SK-N-SH (cell line): ENCODE data around the gene TFAP2D.

Experiments
- CHD2 ChIP-seq: fragments of 150-350 bp; IDR thresholded peaks from 2 replicates; pipeline ENCODE4 v1.6.1; 2018; ENCODE audit warnings: low read length; ENCODE audit not compliant: partially characterized antibody
- EP300 ChIP-seq, 2 experiments: IDR thresholded peaks; 2 replicates each; pipeline versions ENCODE4 v1.4.0 to v1.6.1; 2012; ENCODE audit warnings: borderline replicate concordance in 1 of 2, low read depth in 1 of 2, low read length in 1 of 2
- FOXM1 ChIP-seq: IDR thresholded peaks from 2 replicates; pipeline ENCODE4 v1.4.0; 2012; ENCODE audit warnings: low read depth, mild to moderate bottlenecking
- GABPA ChIP-seq: IDR thresholded peaks from 2 replicates; pipeline ENCODE4 v1.4.0; 2012; ENCODE audit warnings: low read depth, mild to moderate bottlenecking
- JUND ChIP-seq: IDR thresholded peaks from 2 replicates; pipeline ENCODE4 v1.4.0; 2012
- RAD21 ChIP-seq: IDR thresholded peaks from 2 replicates; pipeline ENCODE4 v1.6.1; 2012; ENCODE audit warnings: mild to moderate bottlenecking, low read length
- SIN3A ChIP-seq: IDR thresholded peaks from 2 replicates; pipeline ENCODE4 v1.6.1; 2012; ENCODE audit warnings: low read depth, mild to moderate bottlenecking, low read length, moderate library complexity, borderline replicate concordance
- TAF1 ChIP-seq: IDR thresholded peaks from 2 replicates; pipeline ENCODE4 v1.6.1; 2012; ENCODE audit warnings: low read depth, mild to moderate bottlenecking, low read length, moderate library complexity, borderline replicate concordance
- YY1 ChIP-seq: IDR thresholded peaks from 2 replicates; pipeline ENCODE4 v1.4.0; 2012; ENCODE audit warnings: low read depth, mild to moderate bottlenecking
- TF ChIP-seq, protein P1 (sequence below): fragments of 150-350 bp; IDR thresholded peaks from 2 replicates; pipeline ENCODE4 v1.6.1; 2017; ENCODE audit warnings: antibody characterized with exemption, low read length, low read depth, borderline replicate concordance
- TF ChIP-seq, protein P2 (sequence below): fragments of 200-600 bp; sonication (generic); IDR thresholded peaks from 2 replicates; pipeline ENCODE4 v1.6.1; 2017; ENCODE audit warnings: antibody characterized with exemption, mild to moderate bottlenecking, moderate library complexity
- TF ChIP-seq, protein P3 (sequence below): IDR thresholded peaks from 2 replicates; pipeline ENCODE4 v1.6.1; 2012; ENCODE audit warnings: mild to moderate bottlenecking, low read depth, low read length, moderate library complexity
- TF ChIP-seq, protein P4 (sequence below): IDR thresholded peaks from 2 replicates; pipeline ENCODE4 v1.4.0; 2012; ENCODE audit warnings: low read depth, borderline replicate concordance

DNA sequence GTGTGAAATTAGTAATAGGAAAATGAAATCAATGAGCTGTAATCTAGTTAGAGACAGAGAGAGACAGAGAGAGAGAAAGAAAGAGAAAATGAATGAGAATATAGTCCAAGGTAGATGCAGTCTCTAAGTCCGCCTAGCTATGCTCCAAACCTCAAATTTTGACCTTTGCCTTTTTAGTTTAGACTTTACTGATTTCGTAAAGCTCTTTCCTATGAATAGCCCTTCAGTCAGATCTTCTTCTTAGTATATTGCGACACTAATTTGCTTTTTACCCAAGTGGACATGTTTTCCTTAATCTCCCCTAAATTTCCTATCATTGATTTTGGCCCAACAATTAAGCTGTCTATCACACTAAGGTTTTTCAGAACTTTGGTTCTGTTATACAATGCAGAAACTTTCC lies 49.5 kb downstream of the TFAP2D start:
- TF ChIP-seq, protein P1, sequence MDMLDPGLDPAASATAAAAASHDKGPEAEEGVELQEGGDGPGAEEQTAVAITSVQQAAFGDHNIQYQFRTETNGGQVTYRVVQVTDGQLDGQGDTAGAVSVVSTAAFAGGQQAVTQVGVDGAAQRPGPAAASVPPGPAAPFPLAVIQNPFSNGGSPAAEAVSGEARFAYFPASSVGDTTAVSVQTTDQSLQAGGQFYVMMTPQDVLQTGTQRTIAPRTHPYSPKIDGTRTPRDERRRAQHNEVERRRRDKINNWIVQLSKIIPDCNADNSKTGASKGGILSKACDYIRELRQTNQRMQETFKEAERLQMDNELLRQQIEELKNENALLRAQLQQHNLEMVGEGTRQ: no peak
- TF ChIP-seq, protein P2, sequence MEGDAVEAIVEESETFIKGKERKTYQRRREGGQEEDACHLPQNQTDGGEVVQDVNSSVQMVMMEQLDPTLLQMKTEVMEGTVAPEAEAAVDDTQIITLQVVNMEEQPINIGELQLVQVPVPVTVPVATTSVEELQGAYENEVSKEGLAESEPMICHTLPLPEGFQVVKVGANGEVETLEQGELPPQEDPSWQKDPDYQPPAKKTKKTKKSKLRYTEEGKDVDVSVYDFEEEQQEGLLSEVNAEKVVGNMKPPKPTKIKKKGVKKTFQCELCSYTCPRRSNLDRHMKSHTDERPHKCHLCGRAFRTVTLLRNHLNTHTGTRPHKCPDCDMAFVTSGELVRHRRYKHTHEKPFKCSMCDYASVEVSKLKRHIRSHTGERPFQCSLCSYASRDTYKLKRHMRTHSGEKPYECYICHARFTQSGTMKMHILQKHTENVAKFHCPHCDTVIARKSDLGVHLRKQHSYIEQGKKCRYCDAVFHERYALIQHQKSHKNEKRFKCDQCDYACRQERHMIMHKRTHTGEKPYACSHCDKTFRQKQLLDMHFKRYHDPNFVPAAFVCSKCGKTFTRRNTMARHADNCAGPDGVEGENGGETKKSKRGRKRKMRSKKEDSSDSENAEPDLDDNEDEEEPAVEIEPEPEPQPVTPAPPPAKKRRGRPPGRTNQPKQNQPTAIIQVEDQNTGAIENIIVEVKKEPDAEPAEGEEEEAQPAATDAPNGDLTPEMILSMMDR: no peak
- TF ChIP-seq EP300 (IDR thresholded peaks at IDR 0.05; ENCODE audit: borderline replicate concordance in 1 of 2, low read depth in 1 of 2, low read length in 1 of 2) (no peak), FOXM1 (no peak), CHD2 (no peak), YY1 (no peak), GABPA (no peak), TAF1 (no peak), JUND (no peak), SIN3A (no peak), RAD21 (no peak)
- TF ChIP-seq, protein P3, sequence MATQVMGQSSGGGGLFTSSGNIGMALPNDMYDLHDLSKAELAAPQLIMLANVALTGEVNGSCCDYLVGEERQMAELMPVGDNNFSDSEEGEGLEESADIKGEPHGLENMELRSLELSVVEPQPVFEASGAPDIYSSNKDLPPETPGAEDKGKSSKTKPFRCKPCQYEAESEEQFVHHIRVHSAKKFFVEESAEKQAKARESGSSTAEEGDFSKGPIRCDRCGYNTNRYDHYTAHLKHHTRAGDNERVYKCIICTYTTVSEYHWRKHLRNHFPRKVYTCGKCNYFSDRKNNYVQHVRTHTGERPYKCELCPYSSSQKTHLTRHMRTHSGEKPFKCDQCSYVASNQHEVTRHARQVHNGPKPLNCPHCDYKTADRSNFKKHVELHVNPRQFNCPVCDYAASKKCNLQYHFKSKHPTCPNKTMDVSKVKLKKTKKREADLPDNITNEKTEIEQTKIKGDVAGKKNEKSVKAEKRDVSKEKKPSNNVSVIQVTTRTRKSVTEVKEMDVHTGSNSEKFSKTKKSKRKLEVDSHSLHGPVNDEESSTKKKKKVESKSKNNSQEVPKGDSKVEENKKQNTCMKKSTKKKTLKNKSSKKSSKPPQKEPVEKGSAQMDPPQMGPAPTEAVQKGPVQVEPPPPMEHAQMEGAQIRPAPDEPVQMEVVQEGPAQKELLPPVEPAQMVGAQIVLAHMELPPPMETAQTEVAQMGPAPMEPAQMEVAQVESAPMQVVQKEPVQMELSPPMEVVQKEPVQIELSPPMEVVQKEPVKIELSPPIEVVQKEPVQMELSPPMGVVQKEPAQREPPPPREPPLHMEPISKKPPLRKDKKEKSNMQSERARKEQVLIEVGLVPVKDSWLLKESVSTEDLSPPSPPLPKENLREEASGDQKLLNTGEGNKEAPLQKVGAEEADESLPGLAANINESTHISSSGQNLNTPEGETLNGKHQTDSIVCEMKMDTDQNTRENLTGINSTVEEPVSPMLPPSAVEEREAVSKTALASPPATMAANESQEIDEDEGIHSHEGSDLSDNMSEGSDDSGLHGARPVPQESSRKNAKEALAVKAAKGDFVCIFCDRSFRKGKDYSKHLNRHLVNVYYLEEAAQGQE: no peak
- TF ChIP-seq, protein P4, sequence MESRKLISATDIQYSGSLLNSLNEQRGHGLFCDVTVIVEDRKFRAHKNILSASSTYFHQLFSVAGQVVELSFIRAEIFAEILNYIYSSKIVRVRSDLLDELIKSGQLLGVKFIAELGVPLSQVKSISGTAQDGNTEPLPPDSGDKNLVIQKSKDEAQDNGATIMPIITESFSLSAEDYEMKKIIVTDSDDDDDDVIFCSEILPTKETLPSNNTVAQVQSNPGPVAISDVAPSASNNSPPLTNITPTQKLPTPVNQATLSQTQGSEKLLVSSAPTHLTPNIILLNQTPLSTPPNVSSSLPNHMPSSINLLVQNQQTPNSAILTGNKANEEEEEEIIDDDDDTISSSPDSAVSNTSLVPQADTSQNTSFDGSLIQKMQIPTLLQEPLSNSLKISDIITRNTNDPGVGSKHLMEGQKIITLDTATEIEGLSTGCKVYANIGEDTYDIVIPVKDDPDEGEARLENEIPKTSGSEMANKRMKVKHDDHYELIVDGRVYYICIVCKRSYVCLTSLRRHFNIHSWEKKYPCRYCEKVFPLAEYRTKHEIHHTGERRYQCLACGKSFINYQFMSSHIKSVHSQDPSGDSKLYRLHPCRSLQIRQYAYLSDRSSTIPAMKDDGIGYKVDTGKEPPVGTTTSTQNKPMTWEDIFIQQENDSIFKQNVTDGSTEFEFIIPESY: no peak
